Spleen (tissue), 7 donors: ENCODE data around the gene ACVR1.

ENCODE experiments used
- POLR2A ChIP-seq, 3 donors: fragments of 450-650 bp; IDR thresholded peaks; one replicate each; pipeline ENCODE4 v1.5.1; 2017; ENCODE audit warnings: antibody characterized with exemption in 3 of 3, mild to moderate bottlenecking in 1 of 3
- POLR2AphosphoS5 ChIP-seq, 3 donors: sonication (generic); formaldehyde crosslinking; IDR thresholded peaks; one replicate each; pipeline ENCODE4 v1.5.1; 2017; ENCODE audit warnings: antibody characterized with exemption in 3 of 3
- TF ChIP-seq, protein P1 (sequence below), 11 experiments: fragments of 200-600 bp in 7 of 11; fragments of 450-650 bp in 4 of 11; sonication (generic) in 4 of 11; IDR thresholded peaks in 8 of 11; conservative IDR thresholded peaks in 3 of 11; 1 replicate in 7 of 11; 2 replicates in 4 of 11; pipeline versions ENCODE4 v1.4.0 to v1.8.0; 2016 to 2021; ENCODE audit warnings: antibody characterized with exemption in 11 of 11, inconsistent platforms in 4 of 11, mild to moderate bottlenecking in 1 of 11
- donor health status: DM: no; HTN: no; CAD: no; lungs with moderate emphysema.
- donor health status: DM: no; HTN: no; CAD: no.
- donor health status: DM: no; HTN: no; CAD: no.

DNA sequence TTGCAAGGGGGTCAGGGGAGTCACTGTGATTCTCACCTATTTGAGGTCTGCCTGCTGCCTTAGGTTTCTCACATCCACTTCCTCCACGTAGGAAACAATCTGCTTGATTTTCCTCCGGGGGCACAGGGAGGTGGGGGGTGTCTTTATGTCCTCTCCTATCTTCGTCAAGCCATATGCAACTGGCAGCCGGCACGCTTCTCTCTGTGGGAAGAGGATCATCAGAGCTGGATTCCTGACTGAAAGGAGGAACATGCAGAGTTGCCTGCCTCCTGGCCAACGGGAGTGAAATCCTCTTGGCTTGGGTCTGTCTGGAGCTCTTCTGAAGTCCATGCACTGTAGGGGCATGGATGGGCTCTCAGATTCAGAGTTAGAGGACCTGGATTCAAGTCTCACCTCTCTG is 43.1 kb upstream of the ACVR1 start:
- TF ChIP-seq, protein P1, sequence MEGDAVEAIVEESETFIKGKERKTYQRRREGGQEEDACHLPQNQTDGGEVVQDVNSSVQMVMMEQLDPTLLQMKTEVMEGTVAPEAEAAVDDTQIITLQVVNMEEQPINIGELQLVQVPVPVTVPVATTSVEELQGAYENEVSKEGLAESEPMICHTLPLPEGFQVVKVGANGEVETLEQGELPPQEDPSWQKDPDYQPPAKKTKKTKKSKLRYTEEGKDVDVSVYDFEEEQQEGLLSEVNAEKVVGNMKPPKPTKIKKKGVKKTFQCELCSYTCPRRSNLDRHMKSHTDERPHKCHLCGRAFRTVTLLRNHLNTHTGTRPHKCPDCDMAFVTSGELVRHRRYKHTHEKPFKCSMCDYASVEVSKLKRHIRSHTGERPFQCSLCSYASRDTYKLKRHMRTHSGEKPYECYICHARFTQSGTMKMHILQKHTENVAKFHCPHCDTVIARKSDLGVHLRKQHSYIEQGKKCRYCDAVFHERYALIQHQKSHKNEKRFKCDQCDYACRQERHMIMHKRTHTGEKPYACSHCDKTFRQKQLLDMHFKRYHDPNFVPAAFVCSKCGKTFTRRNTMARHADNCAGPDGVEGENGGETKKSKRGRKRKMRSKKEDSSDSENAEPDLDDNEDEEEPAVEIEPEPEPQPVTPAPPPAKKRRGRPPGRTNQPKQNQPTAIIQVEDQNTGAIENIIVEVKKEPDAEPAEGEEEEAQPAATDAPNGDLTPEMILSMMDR (IDR thresholded peaks at IDR 0.05 in 8 of 11, conservative IDR thresholded peaks at IDR 0.05 in 3 of 11) = no peak
- TF ChIP-seq POLR2A (IDR thresholded peaks at IDR 0.05) (no peak), POLR2AphosphoS5 (IDR thresholded peaks at IDR 0.05) (no peak)
